TTC549 (cell line): ENCODE data around the gene RNF217.

Experiments used
- FAIRE-seq: peaks from 2 replicates; lab custom pipeline; 2012; peaks lifted over from hg19 to GRCh38; lab: Jason Lieb, UNC

The RNF217 gene

DNA sequence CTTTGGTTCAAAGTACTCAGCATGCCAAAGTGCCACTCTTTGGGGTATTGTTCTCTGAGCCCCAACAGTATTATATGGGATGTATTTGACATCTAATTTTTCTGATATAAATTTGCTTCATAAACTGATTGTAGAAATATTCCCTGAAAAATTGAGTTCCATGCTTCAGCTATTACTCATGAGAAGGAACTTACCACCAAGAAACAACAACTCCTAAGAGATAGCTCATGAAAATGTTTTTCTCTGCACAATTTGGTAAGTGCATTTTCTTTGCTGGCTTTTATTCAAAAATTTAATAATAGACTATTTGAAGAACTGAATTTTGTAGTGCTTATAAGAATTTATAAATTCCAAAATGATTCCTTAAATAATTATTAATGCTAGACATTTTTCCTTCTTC is 178.6 kb downstream of the RNF217 start:
- no peak for FAIRE-seq
